ENCODE measurements around the gene OTOGL.

OTOGL gene

DNA sequence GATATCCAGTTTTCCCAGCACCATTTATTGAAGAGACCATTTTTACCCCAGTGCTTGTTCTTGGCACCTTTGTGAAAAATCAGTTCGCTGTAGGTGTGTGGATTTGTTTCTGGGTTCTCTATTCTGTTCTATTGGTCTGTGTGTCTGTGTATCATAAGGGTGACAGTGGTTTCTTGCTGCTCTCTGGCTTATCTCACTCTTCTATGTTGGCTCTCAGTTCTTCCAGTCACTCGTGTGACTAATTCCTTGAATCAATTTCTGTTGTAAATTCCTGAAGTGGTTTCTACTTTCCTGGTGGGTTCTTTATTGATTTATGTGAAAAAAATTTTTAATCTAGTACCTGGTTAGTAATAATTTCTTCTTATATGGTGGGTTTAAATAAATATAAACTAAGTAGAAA lies 58.3 kb downstream of the OTOGL start:
- CTCF ChIA-PET: interaction anchor here (0.6 to 2.0 kb wide), 4 partner anchors 13 to 212 kb away, joined by 3 to 5 read pairs (median 3); no protein-coding TSS in a partner anchor
- Histone ChIP-seq H3K27ac (ENCODE audit: extremely low read depth, low read depth, low read length) (no peak overlapping the region), H3K4me1 (ENCODE audit: control insufficient read depth, insufficient read depth, low read length) (no peaks in the 10 kb centered on the region), H3K4me3 (ENCODE audit: low read depth, low read length) (no peak overlapping the region), H3K9me3 (ENCODE audit: control insufficient read depth, insufficient read depth, low read depth, low read length) (no peaks in the 10 kb centered on the region), H3K36me3 (ENCODE audit: control insufficient read depth in 2 of 2, insufficient read depth in 1 of 2, low read length in 2 of 2) (no peaks in the 10 kb centered on the region)
- TF ChIP-seq, protein P1, sequence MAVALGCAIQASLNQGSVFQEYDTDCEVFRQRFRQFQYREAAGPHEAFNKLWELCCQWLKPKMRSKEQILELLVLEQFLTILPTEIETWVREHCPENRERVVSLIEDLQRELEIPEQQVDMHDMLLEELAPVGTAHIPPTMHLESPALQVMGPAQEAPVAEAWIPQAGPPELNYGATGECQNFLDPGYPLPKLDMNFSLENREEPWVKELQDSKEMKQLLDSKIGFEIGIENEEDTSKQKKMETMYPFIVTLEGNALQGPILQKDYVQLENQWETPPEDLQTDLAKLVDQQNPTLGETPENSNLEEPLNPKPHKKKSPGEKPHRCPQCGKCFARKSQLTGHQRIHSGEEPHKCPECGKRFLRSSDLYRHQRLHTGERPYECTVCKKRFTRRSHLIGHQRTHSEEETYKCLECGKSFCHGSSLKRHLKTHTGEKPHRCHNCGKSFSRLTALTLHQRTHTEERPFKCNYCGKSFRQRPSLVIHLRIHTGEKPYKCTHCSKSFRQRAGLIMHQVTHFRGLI (tag by site-specific recombination; IDR thresholded peaks at IDR 0.05): no peak
- TF ChIP-seq KLF7 (tag by site-specific recombination; IDR thresholded peaks at IDR 0.05; ENCODE audit: borderline replicate concordance): no peak
- TF ChIP-seq, protein P2, sequence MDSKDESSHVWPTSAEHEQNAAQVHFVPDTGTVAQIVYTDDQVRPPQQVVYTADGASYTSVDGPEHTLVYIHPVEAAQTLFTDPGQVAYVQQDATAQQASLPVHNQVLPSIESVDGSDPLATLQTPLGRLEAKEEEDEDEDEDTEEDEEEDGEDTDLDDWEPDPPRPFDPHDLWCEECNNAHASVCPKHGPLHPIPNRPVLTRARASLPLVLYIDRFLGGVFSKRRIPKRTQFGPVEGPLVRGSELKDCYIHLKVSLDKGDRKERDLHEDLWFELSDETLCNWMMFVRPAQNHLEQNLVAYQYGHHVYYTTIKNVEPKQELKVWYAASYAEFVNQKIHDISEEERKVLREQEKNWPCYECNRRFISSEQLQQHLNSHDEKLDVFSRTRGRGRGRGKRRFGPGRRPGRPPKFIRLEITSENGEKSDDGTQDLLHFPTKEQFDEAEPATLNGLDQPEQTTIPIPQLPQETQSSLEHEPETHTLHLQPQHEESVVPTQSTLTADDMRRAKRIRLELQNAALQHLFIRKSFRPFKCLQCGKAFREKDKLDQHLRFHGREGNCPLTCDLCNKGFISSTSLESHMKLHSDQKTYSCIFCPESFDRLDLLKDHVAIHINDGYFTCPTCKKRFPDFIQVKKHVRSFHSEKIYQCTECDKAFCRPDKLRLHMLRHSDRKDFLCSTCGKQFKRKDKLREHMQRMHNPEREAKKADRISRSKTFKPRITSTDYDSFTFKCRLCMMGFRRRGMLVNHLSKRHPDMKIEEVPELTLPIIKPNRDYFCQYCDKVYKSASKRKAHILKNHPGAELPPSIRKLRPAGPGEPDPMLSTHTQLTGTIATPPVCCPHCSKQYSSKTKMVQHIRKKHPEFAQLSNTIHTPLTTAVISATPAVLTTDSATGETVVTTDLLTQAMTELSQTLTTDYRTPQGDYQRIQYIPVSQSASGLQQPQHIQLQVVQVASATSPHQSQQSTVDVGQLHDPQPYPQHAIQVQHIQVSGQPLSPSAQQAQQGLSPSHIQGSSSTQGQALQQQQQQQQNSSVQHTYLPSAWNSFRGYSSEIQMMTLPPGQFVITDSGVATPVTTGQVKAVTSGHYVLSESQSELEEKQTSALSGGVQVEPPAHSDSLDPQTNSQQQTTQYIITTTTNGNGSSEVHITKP (tag by site-specific recombination; IDR thresholded peaks at IDR 0.05): no peak
- TF ChIP-seq ZNF19 (tag by site-specific recombination; IDR thresholded peaks at IDR 0.05; ENCODE audit: low read depth): no peak
- TF ChIP-seq ZNF510 (tag by site-specific recombination; IDR thresholded peaks at IDR 0.05; ENCODE audit: insufficient replicate concordance): no peak
- no peak for TF ChIP-seq ZNF843 (tag by site-specific recombination; IDR thresholded peaks at IDR 0.05)
- TF ChIP-seq MZF1 (tag by site-specific recombination; IDR thresholded peaks at IDR 0.05; ENCODE audit: borderline replicate concordance): no peak
- POLR2A ChIA-PET: no interaction called here

DNA sequence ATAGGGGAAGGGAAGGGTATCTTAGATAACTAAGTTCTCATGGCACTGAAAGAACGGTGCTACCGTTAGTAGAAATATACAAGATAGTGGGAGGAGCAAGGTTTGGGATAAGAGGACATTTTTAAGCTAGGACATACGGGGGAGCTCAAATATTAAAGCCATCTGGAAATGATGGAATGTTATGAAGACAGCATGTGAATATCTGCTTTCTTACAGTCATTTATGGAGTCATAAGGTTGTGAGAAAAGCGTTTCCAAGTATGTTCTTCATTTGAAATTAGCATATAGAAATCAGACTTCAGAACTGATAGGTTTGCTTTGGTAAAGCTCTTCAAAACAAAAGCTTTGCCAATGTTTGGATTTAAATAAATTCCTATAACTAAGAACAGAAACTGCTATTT lies 62.3 kb downstream of the OTOGL start:
- Histone ChIP-seq H3K27ac (ENCODE audit: extremely low read depth, low read depth, low read length) (no peak overlapping the region), H3K4me3 (ENCODE audit: low read depth, low read length) (no peak overlapping the region), H3K36me3 (ENCODE audit: control insufficient read depth in 2 of 2, insufficient read depth in 1 of 2, low read length in 2 of 2) (no peaks in the 10 kb centered on the region; a peak in 1 of 3 replicates), H3K9me3 (ENCODE audit: control insufficient read depth, insufficient read depth, low read depth, low read length) (no peaks in the 10 kb centered on the region; the same call in 1 of the 2 replicates), H3K4me1 (ENCODE audit: control insufficient read depth, insufficient read depth, low read length) (no peaks in the 10 kb centered on the region)
- POLR2A ChIA-PET: no interaction called here
- CTCF ChIA-PET: interaction anchor here (0.6 to 1.6 kb wide), 2 partner anchors 11 to 34 kb away, joined by 3 to 4 read pairs; no protein-coding TSS in a partner anchor
- TF ChIP-seq ZNF266 (tag by site-specific recombination; IDR thresholded peaks at IDR 0.05; ENCODE audit: low read depth) (no peak), OSR2 (tag by site-specific recombination; IDR thresholded peaks at IDR 0.05) (no peak), ZNF544 (tag by site-specific recombination; IDR thresholded peaks at IDR 0.05) (no peak), OVOL3 (tag by site-specific recombination; IDR thresholded peaks at IDR 0.05) (no peak), ZNF626 (tag by site-specific recombination; IDR thresholded peaks at IDR 0.05) (no peak), KLF9 (tag by site-specific recombination; IDR thresholded peaks at IDR 0.05; ENCODE audit: low read depth) (no peak), ZNF548 (tag by site-specific recombination; IDR thresholded peaks at IDR 0.05) (no peak), ZNF776 (tag by site-specific recombination; IDR thresholded peaks at IDR 0.05; ENCODE audit: borderline replicate concordance) (no peak), ZNF670 (tag by site-specific recombination; IDR thresholded peaks at IDR 0.05; ENCODE audit: low read depth) (no peak)
- TF ChIP-seq, protein P3, sequence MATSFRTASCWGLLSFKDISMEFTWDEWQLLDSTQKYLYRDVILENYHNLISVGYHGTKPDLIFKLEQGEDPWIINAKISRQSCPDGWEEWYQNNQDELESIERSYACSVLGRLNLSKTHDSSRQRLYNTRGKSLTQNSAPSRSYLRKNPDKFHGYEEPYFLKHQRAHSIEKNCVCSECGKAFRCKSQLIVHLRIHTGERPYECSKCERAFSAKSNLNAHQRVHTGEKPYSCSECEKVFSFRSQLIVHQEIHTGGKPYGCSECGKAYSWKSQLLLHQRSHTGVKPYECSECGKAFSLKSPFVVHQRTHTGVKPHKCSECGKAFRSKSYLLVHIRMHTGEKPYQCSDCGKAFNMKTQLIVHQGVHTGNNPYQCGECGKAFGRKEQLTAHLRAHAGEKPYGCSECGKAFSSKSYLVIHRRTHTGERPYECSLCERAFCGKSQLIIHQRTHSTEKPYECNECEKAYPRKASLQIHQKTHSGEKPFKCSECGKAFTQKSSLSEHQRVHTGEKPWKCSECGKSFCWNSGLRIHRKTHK (tag by site-specific recombination; IDR thresholded peaks at IDR 0.05): no peak
- TF ChIP-seq, protein P4, sequence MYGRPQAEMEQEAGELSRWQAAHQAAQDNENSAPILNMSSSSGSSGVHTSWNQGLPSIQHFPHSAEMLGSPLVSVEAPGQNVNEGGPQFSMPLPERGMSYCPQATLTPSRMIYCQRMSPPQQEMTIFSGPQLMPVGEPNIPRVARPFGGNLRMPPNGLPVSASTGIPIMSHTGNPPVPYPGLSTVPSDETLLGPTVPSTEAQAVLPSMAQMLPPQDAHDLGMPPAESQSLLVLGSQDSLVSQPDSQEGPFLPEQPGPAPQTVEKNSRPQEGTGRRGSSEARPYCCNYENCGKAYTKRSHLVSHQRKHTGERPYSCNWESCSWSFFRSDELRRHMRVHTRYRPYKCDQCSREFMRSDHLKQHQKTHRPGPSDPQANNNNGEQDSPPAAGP (tag by site-specific recombination; IDR thresholded peaks at IDR 0.05): no peak
- TF ChIP-seq, protein P5, sequence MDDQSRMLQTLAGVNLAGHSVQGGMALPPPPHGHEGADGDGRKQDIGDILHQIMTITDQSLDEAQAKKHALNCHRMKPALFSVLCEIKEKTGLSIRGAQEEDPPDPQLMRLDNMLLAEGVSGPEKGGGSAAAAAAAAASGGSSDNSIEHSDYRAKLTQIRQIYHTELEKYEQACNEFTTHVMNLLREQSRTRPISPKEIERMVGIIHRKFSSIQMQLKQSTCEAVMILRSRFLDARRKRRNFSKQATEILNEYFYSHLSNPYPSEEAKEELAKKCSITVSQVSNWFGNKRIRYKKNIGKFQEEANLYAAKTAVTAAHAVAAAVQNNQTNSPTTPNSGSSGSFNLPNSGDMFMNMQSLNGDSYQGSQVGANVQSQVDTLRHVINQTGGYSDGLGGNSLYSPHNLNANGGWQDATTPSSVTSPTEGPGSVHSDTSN (CRISPR knock-in tag; IDR thresholded peaks at IDR 0.05): no peak
- TF ChIP-seq, protein P2 (tag by site-specific recombination; IDR thresholded peaks at IDR 0.05): no peak
